Measurements from ENCODE around the gene LSMEM2.
"Not testable (repeated sequence)": the region's sequence is repeated elsewhere in the genome, so short reads cannot be mapped to it uniquely, and the experiment has no call there.

Gene LSMEM2

DNA sequence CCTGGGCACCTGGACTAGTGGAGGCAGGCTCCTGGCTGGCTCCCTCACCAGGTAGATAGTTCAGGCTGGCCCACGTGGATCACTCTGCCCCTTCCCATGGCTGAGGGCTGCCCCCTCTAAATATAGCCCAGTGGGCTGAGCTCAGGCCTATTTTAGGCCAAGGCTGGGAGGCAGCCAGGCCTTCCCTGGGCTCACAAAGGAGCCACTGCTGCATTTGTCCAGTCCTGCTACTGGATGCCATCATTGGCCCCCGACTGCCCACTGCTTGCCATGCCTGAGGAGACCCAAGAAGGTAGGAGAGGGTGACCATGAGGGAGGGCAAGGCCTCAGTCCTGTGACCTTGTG, at the start of gene LSMEM2:
TSS of gene LSMEM2 (plus strand) at position 208 of the 345 bp plus-strand sequence. CDS start at position 235, 27 bp downstream.
- no peak for DNase-seq (ENCODE audit: low spot score)

DNA sequence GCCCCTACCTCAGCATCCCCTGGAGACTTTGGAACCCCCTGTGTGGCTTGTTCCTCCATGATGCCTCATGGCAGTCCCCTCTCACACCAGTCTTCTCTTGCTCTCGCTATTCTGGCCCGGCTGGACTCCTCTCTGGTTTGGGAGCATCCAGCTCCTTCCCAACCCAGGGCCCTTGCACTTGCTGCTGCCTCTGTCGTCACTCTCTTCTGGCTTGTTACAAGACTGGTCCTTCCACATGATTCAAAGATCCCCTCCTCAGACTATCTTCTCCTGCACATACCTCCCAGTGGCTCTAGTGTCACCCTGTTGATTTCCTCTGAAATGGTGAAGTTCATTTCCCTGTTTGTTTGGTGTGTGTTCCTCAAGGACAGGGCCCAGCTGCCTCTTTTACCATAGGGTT, 49.4 kb upstream of the LSMEM2 start:
- DNase-seq (ENCODE audit: low spot score), result no peak

DNA sequence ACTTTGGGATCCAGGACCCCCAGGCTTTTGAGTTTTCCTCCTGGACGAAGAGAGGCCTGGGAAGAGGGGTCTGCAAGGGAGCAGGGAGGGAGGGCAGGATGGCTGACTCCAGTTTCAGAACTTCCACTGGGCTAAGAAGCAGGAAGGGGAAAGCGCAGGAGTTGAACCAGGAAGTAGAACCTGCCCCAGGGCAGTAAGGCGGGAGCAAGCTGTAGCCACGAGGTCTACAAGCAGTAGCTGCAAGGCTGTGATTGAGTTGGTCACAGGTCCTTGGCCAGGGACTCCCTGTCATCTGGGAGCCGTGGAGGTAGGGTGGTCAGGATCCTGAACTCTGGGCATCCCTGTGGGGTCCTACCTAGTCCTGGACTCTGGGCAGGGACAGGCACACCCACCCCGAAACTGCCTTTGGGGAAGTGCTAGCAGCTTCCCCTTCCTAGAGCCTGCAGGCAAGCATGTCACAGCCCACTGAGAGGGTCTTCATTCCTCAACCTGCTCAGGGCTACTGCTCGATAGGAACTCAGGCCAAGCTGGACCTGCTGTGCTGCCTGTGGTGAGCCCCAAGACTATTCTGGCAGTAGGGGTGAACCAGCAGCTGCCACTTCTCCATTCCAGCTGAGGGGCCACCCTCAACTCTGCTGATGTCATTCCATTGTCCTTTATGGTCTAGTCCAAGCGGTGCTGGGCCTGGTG, 48.6 kb upstream of the LSMEM2 start:
- DNase-seq (ENCODE audit: low spot score), result no peak

DNA sequence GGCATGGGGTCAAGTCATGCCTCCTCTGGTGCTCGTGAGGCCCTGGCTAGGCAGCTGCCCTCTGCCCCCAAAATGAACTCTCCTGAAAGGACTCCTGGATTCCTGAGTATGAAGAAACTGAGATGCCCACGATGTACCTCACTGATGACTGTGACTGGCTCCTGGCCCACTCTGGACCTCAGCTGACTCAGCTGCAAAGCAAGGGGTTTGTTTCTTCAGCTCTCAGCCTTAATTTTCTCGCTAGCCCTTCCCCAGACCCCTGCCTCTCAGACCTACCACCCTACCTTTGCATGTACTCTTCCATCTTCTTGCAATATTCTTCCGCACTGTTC, 48.1 kb upstream of the LSMEM2 start:
- DNase-seq (ENCODE audit: low spot score), result no peak

DNA sequence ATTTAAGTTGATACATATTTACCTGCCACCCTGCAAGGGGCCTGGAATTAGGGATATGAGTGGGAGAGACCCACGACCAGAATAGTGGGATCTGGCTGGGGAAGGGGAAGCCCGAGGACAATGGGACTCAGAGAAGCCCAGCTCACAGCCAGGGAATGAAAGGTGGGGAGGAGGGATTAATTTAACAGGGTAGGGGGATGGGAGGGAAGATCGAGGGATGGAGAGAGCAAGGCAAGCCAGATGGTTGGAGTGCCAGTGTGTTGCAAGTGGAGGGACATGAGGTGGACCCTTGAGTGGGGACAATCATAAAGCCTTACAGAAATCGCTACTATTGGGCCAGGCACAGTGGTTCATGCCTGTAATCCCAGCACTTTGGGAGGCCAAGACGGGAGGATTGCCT, 47.3 kb upstream of the LSMEM2 start:
- DNase-seq (ENCODE audit: low spot score), result no peak

DNA sequence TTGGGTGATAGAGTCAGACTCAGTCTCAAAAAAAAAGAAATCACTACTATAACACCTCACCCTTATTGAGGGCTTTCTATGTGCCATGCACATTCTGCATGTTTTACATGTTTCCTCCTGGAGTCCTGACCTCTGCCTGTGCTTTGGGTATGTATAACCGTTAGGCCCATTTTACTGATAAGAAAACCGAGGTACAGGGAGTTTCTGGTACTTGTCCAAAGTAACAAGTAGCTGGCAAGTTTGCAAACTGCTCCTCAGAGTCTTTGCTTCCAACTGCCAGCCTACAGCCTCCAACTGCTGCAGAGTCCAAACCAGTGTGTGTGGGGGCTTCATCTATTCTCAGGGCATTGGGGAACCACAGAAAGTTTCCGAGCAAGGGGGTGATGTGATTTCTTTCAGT, 46.6 kb upstream of the LSMEM2 start:
- DNase-seq (ENCODE audit: low spot score), result no peak

DNA sequence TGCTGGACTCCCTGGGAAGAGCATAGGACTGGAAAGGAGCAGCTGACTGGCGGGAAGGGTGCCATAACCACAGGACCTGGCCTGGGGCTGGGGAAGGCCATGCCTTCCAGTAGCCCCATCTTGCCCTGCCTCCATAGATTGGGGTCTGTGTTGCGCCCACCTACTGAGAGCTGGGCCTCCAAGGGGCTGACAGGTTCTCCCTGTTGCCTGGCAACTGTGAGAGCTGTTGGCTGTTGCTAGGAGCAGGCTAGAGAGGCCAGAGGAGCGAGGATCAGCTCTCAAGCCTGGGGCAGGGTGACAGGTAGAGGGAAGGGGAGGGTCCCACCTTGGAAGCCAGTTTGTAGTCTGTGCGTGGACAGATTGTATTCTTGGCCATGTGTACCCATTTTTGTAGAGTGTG, 45.7 kb upstream of the LSMEM2 start:
- DNase-seq (ENCODE audit: low spot score), result no peak

DNA sequence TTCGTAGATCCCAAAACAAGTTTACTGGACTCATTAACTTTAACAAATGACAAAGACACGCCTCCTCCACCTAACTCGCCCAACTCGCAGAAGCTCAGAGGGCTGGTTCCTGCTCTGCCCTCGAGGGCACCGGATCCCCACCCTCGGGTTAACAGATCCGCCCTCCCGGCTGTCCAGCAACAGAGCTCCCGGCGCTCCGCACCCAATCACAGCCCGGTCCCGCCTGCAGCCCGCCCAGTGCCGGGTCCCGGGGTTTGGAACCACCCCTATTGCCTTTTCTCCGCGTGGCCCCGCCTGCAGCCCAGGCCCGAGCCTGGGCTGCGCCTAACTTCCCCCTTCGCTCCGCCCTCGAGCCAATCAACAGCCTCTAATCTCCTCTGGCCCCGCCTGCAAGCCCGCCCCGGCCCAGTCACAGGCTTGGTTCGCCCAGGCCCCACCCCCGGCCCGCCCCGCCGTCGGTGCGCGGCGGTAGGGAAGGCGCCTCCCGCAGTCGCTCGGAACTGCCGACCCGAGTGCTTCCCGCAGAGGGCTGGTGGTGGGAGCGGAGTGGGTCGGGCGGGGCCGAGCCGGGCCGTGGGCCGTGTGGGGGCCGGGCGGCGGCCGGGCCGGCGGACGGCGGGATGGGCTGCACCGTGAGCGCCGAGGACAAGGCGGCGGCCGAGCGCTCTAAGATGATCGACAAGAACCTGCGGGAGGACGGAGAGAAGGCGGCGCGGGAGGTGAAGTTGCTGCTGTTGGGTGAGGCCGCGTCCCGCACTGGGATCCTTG, 43.0 kb upstream of the LSMEM2 start, which contains the start of gene GNAI2:
TSS of gene GNAI2 (plus strand) at position 489 of the 768 bp plus-strand sequence. CDS start at position 621, 132 bp downstream.
- peak; percentile 99 for DNase-seq (ENCODE audit: low spot score)

DNA sequence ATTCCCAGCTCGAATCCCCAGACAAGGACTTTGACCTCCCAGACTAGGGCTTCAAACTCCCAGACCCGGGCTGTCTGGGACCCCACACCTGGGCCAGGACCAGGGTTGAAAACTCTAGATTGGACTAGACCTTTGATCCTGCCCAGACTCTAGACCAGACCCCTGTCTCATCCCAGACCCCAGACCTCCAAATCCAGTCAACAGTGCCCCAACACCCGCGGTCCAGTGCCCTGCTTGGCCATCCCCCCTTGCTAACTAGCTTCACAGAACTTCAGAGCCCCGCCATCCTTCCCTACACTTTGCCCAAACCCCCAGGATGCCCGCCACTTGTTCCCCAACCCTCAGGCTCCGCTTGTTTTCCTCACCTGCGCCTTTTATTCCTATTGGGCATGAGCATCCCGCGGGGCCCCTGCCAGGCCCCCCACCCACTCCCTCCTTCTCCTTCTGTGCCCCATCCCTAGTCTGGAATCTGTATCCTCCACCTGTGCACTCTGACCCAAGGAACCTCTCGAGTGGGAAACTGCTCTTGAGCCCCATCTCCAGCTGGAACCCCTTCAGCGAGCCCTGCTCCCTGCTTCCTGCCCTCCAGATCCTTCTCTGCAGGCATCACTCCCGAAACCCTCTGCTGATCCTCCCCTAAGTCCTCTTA, 42.3 kb upstream of the LSMEM2 start:
- no peak for DNase-seq (ENCODE audit: low spot score)

DNA sequence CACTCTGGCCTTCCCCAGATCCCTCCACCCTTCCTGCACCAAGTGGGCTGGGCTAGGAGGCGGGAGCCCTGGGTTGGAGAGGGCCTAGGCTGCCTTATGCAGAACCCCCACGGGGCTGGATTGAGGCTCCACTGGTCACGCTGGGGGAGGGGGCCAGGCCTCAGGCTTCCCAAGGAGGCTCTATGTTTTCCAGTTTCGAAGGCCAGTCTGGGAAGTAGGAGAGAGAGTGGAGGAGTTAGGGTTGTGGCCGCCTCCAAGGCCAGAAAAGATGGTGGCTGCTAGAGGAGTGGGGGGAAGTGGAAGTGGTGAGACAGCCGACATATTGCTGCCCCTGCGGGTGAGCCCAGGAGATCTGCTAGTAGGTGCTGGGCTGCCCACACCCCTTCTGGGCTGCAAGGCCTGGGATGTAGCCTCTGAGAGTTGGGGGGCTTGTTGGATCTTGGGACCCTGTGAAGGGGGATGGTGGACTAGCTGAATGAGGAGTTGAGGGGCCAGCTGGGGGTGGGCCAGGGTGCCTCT, 41.7 kb upstream of the LSMEM2 start:
- DNase-seq (ENCODE audit: low spot score), result peak; percentile 64

DNA sequence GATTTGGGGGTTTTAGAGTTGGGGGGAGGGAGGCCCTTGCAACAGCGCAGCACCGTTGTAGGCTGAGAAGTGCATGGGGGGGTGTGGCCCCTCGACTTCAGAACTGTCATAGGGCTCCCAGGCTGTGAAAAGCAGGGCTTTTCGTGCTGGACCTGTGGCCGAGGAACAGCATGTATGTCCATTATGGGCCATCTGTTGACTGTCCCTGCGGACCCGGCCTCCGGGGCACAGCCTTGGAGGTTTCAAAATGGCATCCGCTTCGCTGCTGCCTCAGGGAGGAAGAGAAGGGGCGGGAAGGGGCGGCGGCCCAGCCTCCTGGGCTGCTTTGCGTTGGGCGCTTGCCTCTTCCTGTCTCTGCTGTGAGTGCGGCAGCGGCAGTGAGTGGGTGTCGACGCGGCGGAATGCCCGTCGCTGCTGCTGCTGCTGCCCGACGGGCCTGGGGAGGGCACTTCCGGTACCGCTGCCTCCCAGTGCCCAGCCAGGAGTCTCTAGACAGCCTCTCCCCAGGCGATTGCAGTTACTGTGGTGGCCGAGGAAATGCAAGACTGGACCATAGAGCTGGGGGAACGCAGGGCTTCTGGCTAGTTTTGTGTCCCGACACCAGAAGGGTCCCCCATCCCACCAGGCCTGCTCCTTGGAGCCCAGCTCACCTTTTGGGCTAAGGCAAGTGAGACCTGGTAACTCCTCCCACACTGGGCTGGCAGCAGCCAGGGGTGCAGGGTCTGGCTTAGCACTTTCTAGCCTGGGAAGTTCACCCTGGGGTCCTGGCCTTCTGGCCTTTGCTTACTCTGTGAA, 40.9 kb upstream of the LSMEM2 start:
- peak; percentile 94 for DNase-seq (ENCODE audit: low spot score)

DNA sequence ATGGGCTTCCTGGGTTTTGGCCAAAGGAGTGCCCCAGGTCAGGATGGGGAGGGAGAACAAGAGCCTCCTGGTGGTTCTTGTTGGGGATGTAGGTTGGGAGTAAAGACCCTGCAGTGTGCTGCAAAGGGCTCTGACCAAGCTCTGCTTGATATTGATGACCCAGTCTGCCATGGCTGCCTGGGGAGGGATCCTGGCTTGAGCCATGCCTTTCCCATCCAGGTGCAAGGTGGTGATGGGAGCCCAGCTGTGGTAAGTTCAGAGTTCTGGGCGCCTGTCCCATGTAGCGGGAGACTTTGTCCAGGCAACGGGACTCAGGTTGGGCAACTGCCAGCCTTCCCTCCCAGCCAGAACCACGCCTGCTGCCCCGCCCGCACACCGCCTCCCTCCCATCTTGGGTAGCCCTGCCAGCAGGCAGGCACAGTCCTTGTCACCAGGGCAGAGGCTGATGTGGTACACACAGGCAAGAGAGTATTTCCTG, 40.3 kb upstream of the LSMEM2 start:
- no peak for DNase-seq (ENCODE audit: low spot score)

DNA sequence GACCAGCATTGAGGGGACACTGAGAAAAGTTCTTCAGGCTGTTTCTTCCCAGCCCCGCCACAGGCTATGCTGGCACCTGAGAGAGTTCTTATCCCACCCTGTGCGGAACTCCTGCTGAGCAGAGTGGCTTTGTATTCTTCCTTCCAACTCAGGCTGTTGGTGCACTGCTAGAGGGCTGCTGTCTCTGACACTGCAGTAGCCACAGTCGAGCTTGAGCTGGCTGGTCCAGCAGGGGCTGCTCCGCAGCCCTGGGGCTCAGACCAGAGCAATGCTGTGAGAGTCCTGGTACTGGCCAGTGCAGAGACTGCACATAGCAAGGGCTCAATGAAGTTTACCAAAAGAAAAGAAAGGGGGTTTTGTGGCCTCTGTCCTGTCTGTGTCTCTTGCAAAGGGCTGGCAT, 39.2 kb upstream of the LSMEM2 start:
- DNase-seq (ENCODE audit: low spot score), result no peak

DNA sequence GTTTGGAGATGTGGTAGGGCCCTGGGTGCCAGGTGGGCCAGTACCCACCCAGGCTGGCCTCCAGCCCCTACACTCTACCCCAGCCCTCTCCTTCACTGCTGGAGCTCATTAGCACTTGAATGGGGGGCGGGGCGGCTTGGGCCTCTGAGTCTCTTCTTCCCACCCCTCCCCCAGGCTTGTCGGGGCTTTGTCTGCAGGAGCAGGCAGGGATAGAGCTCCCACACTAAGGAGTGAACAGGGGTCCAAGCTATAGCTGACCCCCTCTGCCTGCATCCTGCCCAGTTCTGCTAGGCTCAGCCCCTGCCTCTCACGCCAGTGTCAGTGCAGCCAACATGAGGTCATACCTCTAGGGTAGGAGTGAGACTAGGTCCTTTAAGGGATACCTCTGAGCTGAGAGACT, 37.7 kb upstream of the LSMEM2 start:
- no peak for DNase-seq (ENCODE audit: low spot score)

DNA sequence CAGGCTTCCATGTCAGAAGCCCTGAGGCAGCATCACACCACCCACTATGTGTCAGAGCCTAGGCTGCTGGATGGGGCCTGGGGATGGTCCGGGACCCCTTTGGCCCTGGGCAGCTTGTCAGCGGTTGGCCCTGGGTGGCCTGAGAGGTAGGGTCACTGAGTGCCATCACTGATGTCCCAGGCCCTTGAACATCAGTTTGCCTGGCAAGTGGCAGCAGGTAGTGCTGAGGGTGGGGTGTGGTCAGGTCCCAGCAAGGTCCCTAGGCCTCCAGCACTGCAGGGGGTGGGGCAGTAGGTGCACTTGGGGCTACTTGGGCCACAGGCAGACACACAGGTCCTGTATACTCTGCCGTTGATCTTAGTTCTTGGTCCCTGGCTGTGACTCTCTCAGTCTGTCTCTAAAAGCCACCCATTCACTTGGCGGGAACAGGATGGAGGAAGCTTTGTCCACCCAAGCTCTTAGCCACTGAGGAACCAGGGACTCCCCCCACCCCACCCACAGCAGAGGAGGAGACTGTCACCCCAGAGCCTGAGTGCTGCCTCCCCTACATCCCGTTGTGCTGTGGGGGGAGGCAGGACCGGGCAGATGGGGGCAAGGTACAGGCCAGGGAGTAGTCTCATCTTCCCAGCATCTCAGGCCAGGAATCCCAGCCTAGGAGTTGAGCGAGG, 37.0 kb upstream of the LSMEM2 start:
- no peak for DNase-seq (ENCODE audit: low spot score)

DNA sequence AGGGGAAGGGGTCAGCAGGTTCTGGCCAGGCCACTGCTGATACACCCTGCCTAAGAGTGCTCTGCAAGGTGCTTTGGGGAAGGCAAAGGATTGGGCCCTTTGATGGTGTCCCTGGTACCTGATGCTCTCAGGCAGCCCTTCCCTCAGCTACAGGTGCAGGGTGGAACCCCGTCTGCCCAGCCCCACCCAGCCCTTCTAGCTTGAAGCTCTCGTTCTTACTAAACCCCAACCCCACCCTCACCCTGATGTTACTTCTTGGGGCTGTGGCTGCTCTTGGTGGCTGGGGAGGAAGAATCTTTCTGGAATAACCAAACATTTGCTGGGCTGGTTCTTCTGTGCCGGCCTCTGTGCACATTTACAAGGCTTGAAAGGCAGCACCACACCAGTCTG, 36.5 kb upstream of the LSMEM2 start:
- no peak for DNase-seq (ENCODE audit: low spot score)

DNA sequence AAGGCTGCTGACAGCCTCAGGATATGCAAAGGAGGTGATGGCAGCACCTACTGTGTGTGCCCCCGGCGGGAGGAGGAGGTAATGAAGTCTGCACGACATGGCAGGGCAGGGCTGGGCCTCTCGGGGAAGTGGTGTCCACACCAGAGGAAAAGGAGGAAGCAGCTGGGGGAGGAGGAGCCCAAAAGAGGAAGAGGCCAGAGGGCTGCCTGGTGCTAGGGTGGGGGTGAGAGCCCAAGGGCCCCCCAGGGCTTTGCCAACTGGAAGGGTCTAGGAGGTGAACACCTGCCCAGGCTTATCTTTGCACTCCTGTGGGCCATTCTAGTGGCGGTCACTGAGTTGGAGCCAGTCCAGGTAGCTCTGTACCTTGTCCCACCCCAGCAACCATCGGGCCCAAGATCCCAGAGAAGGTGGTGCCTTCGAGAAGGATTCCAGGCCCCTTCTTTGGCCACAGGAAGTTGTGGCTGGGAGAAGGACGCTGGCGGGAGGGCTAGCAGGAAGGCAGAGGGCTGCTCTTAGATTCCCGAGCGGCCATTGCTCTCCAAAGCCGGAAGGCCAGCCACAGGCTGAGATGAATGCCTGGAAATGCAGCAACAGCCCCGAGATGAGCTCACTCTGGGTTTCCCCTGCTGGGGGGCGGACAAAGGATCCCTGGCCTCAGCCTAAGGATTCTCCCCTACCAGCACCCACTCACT, 35.9 kb upstream of the LSMEM2 start:
- peak; percentile 75 for DNase-seq (ENCODE audit: low spot score)

DNA sequence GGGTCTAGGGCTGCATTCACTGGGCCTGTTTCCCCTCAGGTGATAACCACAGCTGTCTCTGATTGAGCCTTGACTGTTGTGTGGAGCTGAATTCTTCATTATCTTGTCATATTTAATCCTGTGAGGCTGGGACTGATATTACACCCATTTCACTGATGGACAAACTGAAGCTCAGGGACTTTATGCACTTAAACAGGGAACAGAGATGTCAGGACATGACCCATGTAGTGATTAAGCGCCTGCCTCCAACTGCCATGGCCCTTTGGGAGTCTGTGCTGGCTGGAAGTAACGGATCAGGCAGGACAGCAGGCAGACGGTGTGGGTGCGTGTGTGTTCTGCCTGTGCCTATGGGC, 35.4 kb upstream of the LSMEM2 start:
- no peak for DNase-seq (ENCODE audit: low spot score)

DNA sequence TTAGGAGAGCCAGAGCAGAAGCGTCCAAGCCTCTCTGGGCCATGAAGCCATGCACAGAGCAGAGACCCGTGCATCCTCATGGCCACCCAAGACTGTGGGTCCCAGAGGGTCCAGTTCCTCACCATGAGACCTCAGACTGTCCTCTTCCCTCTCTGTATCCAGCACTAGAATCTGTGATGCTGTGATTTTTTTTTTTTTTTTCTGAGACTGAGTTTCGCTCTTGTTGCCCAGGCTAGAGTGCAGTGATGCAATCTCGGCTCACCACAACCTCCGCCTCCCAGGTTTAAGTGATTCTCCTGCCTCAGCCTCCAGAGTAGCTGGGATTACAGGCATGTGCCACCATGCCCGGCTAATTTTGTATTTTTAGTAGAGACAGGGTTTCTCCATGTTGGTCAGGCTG, 34.1 kb upstream of the LSMEM2 start:
- not testable (repeated sequence) for DNase-seq (ENCODE audit: low spot score)

DNA sequence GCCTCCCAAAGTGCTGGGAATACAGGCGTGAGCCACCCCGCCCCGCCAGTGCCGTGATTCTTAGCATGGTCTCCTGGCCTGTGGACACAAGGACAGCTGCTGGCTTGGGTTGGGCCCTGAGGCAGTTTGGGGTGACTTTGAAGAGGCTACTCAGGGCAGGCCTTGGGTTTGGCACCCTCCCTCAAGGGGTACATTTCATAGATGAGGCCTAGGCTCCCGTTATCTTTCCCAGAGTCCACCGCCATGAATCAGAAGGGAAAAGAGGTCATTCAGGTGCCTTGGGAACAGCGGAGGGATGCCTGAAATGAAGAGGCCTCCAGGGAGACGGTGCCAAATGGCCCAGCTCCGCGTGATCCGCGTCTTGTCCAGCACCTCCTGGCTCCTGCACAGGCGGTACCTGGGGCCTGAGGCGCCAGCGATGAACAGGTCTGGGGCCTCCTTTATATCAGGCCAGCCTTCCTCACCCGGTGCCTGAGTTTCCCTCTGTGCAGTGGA, 33.6 kb upstream of the LSMEM2 start:
- no peak for DNase-seq (ENCODE audit: low spot score)
